GM23338 (cell line): ENCODE data around the gene GLB1L3.

Experiments
- CREB1 ChIP-seq: fragments of 250-450 bp; sonication (Bioruptor Pico); IDR thresholded peaks from 2 replicates; pipeline ENCODE4 v1.5.0; 2020; ENCODE audit warnings: low read depth, mild to moderate bottlenecking, moderate library complexity
- CTCF ChIP-seq, 2 experiments: fragments of 200-600 bp in 1 of 2; sonication (generic) in 1 of 2; conservative IDR thresholded peaks; 2 replicates each; pipeline versions ENCODE4 v1.5.1 to v1.6.1; 2016 to 2017; ENCODE audit warnings: antibody characterized with exemption in 2 of 2, low read depth in 2 of 2, mild to moderate bottlenecking in 2 of 2, moderate library complexity in 1 of 2
- ETS1 ChIP-seq: IDR thresholded peaks from 2 replicates; pipeline ENCODE4 v1.6.1; 2016; ENCODE audit warnings: antibody characterized with exemption
- EZH2 ChIP-seq: fragments of 200-600 bp; sonication (generic); IDR thresholded peaks from one replicate; pipeline ENCODE4 v1.8.0; 2017; ENCODE audit warnings: antibody characterized with exemption, mild to moderate bottlenecking, low read depth; ENCODE audit not compliant: unreplicated experiment
- EZH2phosphoT487 ChIP-seq: fragments of 200-600 bp; sonication (generic); IDR thresholded peaks from one replicate; pipeline ENCODE4 v1.8.1; 2018; ENCODE audit warnings: antibody characterized with exemption; ENCODE audit not compliant: unreplicated experiment
- JUNB ChIP-seq: IDR thresholded peaks from one replicate; pipeline ENCODE4 v1.6.1; 2016; ENCODE audit warnings: antibody characterized with exemption; ENCODE audit not compliant: unreplicated experiment
- NANOG ChIP-seq: IDR thresholded peaks from 2 replicates; pipeline ENCODE4 v1.6.1; 2016; ENCODE audit warnings: antibody characterized with exemption, borderline replicate concordance
- POLR2AphosphoS5 ChIP-seq: IDR thresholded peaks from 2 replicates; pipeline ENCODE4 v1.6.1; 2016; ENCODE audit warnings: antibody characterized with exemption, low read depth
- REST ChIP-seq: IDR thresholded peaks from one replicate; pipeline ENCODE4 v1.6.1; 2018; ENCODE audit warnings: antibody characterized with exemption; ENCODE audit not compliant: unreplicated experiment
- STAT1 ChIP-seq: IDR thresholded peaks from one replicate; pipeline ENCODE4 v1.6.1; 2016; ENCODE audit warnings: antibody characterized with exemption; ENCODE audit not compliant: unreplicated experiment
- ZNF114 ChIP-seq: fragments of 250-450 bp; sonication (Bioruptor Pico); IDR thresholded peaks from 2 replicates; pipeline ENCODE4 v1.5.0; 2020; ENCODE audit warnings: mild to moderate bottlenecking, moderate library complexity
- ZNF331 ChIP-seq: fragments of 250-450 bp; sonication (Bioruptor Pico); IDR thresholded peaks from 2 replicates; pipeline ENCODE4 v1.5.0; 2020; ENCODE audit warnings: low read depth, mild to moderate bottlenecking, moderate library complexity
- ZNF462 ChIP-seq: fragments of 250-450 bp; sonication (Bioruptor Pico); IDR thresholded peaks from 2 replicates; pipeline ENCODE4 v1.5.0; 2020; ENCODE audit warnings: mild to moderate bottlenecking, moderate library complexity

- TF ChIP-seq REST = no peak
- no peak for TF ChIP-seq CTCF (conservative IDR thresholded peaks at IDR 0.05; ENCODE audit: low read depth in 2 of 2)
- TF ChIP-seq EZH2phosphoT487 = no peak
- TF ChIP-seq POLR2AphosphoS5 = no peak
- no peak for TF ChIP-seq EZH2
- no peak for TF ChIP-seq NANOG
- no peak for TF ChIP-seq ZNF114 (CRISPR knock-in tag)
- TF ChIP-seq JUNB = no peak
- TF ChIP-seq CREB1 (CRISPR knock-in tag) = no peak
- TF ChIP-seq STAT1 = no peak
- TF ChIP-seq ETS1 = no peak
- TF ChIP-seq ZNF331 (CRISPR knock-in tag) = no peak
- TF ChIP-seq ZNF462 = no peak
Observed at GRCh38 chr11:134282121-134283045, 6.2 kb downstream of the GLB1L3 start.
